Measurements from ENCODE around the gene STAT3. TPM values are rescaled to one million over a fixed set of nuclear protein-coding genes. Genes with fewer than 3 reads are reported as not detected.
A peak's percentile ranks its signal among the peaks of the same experiment; 100 is the strongest.

The STAT3 gene
- total and polyA plus RNA-seq, 2 of the 13 experiments (the other 11 are each of a cell fraction or from before 2014, with no cell fraction given), result 61.8 to 62.4 TPM

GRCh38 chr17:42388381-42389134 is at the start of gene STAT3 (continued):
- peak; percentile 95 for TF ChIP-seq ZNF710 (CRISPR knock-in tag; IDR thresholded peaks at IDR 0.05; ENCODE audit: borderline replicate concordance)
- peak; percentile 91; the same call in 1 of the 2 replicates for TF ChIP-seq ZNF256 (CRISPR knock-in tag; conservative IDR thresholded peaks at IDR 0.05)
- TF ChIP-seq, protein P1, sequence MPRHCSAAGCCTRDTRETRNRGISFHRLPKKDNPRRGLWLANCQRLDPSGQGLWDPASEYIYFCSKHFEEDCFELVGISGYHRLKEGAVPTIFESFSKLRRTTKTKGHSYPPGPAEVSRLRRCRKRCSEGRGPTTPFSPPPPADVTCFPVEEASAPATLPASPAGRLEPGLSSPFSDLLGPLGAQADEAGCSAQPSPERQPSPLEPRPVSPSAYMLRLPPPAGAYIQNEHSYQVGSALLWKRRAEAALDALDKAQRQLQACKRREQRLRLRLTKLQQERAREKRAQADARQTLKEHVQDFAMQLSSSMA (CRISPR knock-in tag; IDR thresholded peaks at IDR 0.05), result no peak
- peak; percentile 92 for TF ChIP-seq FOXA3 (CRISPR knock-in tag; IDR thresholded peaks at IDR 0.05)
- TF ChIP-seq, protein P2, sequence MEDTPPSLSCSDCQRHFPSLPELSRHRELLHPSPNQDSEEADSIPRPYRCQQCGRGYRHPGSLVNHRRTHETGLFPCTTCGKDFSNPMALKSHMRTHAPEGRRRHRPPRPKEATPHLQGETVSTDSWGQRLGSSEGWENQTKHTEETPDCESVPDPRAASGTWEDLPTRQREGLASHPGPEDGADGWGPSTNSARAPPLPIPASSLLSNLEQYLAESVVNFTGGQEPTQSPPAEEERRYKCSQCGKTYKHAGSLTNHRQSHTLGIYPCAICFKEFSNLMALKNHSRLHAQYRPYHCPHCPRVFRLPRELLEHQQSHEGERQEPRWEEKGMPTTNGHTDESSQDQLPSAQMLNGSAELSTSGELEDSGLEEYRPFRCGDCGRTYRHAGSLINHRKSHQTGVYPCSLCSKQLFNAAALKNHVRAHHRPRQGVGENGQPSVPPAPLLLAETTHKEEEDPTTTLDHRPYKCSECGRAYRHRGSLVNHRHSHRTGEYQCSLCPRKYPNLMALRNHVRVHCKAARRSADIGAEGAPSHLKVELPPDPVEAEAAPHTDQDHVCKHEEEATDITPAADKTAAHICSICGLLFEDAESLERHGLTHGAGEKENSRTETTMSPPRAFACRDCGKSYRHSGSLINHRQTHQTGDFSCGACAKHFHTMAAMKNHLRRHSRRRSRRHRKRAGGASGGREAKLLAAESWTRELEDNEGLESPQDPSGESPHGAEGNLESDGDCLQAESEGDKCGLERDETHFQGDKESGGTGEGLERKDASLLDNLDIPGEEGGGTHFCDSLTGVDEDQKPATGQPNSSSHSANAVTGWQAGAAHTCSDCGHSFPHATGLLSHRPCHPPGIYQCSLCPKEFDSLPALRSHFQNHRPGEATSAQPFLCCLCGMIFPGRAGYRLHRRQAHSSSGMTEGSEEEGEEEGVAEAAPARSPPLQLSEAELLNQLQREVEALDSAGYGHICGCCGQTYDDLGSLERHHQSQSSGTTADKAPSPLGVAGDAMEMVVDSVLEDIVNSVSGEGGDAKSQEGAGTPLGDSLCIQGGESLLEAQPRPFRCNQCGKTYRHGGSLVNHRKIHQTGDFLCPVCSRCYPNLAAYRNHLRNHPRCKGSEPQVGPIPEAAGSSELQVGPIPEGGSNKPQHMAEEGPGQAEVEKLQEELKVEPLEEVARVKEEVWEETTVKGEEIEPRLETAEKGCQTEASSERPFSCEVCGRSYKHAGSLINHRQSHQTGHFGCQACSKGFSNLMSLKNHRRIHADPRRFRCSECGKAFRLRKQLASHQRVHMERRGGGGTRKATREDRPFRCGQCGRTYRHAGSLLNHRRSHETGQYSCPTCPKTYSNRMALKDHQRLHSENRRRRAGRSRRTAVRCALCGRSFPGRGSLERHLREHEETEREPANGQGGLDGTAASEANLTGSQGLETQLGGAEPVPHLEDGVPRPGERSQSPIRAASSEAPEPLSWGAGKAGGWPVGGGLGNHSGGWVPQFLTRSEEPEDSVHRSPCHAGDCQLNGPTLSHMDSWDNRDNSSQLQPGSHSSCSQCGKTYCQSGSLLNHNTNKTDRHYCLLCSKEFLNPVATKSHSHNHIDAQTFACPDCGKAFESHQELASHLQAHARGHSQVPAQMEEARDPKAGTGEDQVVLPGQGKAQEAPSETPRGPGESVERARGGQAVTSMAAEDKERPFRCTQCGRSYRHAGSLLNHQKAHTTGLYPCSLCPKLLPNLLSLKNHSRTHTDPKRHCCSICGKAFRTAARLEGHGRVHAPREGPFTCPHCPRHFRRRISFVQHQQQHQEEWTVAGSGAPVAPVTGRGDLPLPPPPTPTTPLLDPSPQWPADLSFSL (CRISPR knock-in tag; IDR thresholded peaks at IDR 0.05), result no peak
- TF ChIP-seq ZNF761 (CRISPR knock-in tag; conservative IDR thresholded peaks at IDR 0.05), result no peak; the same call in 1 of the 2 replicates
- TF ChIP-seq SMYD3 (CRISPR knock-in tag; IDR thresholded peaks at IDR 0.05), result peak; percentile 97
- TF ChIP-seq, protein P3, sequence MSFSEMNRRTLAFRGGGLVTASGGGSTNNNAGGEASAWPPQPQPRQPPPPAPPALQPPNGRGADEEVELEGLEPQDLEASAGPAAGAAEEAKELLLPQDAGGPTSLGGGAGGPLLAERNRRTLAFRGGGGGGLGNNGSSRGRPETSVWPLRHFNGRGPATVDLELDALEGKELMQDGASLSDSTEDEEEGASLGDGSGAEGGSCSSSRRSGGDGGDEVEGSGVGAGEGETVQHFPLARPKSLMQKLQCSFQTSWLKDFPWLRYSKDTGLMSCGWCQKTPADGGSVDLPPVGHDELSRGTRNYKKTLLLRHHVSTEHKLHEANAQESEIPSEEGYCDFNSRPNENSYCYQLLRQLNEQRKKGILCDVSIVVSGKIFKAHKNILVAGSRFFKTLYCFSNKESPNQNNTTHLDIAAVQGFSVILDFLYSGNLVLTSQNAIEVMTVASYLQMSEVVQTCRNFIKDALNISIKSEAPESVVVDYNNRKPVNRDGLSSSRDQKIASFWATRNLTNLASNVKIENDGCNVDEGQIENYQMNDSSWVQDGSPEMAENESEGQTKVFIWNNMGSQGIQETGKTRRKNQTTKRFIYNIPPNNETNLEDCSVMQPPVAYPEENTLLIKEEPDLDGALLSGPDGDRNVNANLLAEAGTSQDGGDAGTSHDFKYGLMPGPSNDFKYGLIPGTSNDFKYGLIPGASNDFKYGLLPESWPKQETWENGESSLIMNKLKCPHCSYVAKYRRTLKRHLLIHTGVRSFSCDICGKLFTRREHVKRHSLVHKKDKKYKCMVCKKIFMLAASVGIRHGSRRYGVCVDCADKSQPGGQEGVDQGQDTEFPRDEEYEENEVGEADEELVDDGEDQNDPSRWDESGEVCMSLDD (CRISPR knock-in tag; IDR thresholded peaks at IDR 0.05; ENCODE audit: borderline replicate concordance), result peak; percentile 65; the same call in 1 of the 2 replicates
- TF ChIP-seq FOXP1 (IDR thresholded peaks at IDR 0.05), result peak; percentile 53; the same call in 1 of the 2 replicates
- TF ChIP-seq FOXP1 (CRISPR knock-in tag; IDR thresholded peaks at IDR 0.05), result peak; percentile 88
- TF ChIP-seq, protein P4, sequence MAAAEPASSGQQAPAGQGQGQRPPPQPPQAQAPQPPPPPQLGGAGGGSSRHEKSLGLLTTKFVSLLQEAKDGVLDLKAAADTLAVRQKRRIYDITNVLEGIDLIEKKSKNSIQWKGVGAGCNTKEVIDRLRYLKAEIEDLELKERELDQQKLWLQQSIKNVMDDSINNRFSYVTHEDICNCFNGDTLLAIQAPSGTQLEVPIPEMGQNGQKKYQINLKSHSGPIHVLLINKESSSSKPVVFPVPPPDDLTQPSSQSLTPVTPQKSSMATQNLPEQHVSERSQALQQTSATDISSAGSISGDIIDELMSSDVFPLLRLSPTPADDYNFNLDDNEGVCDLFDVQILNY (CRISPR knock-in tag; conservative IDR thresholded peaks at IDR 0.05), result peak; percentile 75; the same call in 1 of the 2 replicates
- TF ChIP-seq, protein P5, sequence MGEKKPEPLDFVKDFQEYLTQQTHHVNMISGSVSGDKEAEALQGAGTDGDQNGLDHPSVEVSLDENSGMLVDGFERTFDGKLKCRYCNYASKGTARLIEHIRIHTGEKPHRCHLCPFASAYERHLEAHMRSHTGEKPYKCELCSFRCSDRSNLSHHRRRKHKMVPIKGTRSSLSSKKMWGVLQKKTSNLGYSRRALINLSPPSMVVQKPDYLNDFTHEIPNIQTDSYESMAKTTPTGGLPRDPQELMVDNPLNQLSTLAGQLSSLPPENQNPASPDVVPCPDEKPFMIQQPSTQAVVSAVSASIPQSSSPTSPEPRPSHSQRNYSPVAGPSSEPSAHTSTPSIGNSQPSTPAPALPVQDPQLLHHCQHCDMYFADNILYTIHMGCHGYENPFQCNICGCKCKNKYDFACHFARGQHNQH (CRISPR knock-in tag; IDR thresholded peaks at IDR 0.05), result peak; percentile 100
- peak; percentile 97 for TF ChIP-seq ZBTB38 (CRISPR knock-in tag; IDR thresholded peaks at IDR 0.05)
- TF ChIP-seq THYN1 (CRISPR knock-in tag; IDR thresholded peaks at IDR 0.05; ENCODE audit: borderline replicate concordance, low read depth), result 0 out of 2 replicates have a peak, but pooled peaks have one; percentile 81
